DOHH2 (cell line): Measurements from ENCODE around the gene KLKB1.

ENCODE experiments used
- CTCF ChIP-seq: fragments of 200-600 bp; sonication (generic); IDR thresholded peaks from one replicate; pipeline ENCODE4 v1.5.1; 2014; ENCODE audit warnings: antibody characterized with exemption, mild to moderate bottlenecking, low read depth, low read length; ENCODE audit not compliant: poor library complexity, severe bottlenecking
- EZH2phosphoT487 ChIP-seq: fragments of 200-600 bp; sonication (generic); IDR thresholded peaks from 2 replicates; pipeline ENCODE4 v1.6.1; 2017; ENCODE audit warnings: borderline replicate concordance, mild to moderate bottlenecking, antibody characterized with exemption, low read length, moderate library complexity, mixed read lengths

DNA sequence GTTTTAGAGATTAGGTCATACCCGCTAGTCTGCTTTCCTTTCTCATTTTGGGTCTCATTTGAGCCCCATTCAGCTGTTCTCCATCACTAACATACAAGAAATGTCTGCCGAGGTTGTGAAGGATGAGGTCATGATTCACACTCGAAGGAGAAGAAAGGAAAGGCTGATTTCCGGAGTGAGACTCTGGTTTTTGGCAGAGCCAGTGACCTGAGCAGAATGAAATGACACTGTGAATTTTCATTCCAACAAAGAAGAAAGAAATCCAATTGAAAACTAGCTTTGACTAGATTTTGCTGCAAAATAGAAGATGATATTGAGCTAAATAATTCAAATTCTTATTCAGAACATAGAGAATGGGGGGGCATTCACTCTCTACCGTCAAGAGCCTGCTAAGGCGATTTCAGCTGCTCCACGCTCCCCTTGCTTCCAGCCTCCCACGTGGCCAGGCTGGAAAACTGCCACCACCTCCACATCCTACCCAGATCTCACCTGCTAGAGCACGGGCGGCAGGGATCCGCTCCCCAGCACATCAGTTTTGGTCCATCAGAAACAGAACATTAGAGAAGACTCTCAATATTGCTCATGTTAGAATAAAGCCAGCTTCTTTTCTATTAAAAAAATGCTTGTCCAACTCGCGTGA lies 77.7 kb downstream of the KLKB1 start:
- TF ChIP-seq CTCF (no peak), EZH2phosphoT487 (no peak)
